Stomach (tissue), 4 donors: Measurements from ENCODE around the gene IFNA1.
A peak's percentile ranks its signal among the peaks of the same experiment; 100 is the strongest.

Source experiments
- POLR2A ChIP-seq, 4 donors: fragments of 450-650 bp; IDR thresholded peaks; one replicate each; pipeline ENCODE4 v1.6.1; 2016; ENCODE audit warnings: antibody characterized with exemption in 4 of 4, control low read depth in 2 of 4, mild to moderate bottlenecking in 1 of 4, moderate library complexity in 1 of 4
- TF ChIP-seq, protein P1 (sequence below), 7 experiments: fragments of 450-650 bp in 4 of 7; fragments of 200-600 bp in 3 of 7; sonication (generic) in 3 of 7; IDR thresholded peaks; one replicate each; pipeline ENCODE4 v1.5.1; 2016 to 2019; ENCODE audit warnings: antibody characterized with exemption in 7 of 7, control low read depth in 2 of 7, mild to moderate bottlenecking in 1 of 7

DNA sequence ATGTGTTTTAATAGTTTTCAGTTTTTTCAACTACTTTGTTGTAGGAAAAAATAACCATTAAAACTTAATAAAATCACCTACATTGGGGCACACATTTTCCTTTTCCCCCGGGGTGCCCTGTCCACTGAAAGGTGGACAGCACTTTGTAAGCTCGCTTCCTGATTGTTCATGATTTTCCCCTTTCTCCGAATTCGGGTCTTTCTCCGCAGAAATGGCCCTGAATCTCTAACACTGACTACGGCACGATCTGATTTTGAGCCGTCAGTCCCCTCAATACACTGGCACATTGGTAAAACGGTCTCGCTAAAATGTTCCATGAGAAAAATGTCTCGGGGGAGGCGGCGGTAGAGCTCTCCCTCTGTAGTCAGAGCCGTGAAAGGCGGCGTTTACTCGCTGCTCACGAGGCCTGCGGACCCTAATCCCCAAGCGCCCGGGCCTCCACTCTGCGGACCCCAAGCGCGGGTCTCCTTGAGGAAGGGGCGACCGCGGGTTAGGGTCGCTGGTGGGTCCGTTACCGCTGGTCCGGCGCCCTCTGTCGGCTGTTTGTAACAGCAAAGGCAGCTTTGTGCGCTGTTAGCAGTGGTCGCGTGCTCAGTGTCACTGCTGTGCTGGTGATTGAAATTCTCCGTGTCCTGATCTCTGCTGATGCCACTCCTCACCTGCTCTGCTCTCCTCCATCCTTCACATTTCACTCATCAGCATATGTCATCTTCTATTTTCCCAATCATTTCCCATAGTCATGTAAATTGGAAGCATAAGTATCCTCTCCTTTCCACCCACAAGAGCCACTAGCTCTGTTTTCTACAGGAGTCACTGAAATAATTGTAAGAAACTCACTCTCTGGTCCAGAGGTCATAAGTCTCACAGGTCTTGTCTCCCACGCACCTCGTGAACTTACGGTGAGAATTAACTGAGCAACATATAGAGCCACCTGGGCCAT is 44.2 kb upstream of the IFNA1 start:
- TF ChIP-seq, protein P1, sequence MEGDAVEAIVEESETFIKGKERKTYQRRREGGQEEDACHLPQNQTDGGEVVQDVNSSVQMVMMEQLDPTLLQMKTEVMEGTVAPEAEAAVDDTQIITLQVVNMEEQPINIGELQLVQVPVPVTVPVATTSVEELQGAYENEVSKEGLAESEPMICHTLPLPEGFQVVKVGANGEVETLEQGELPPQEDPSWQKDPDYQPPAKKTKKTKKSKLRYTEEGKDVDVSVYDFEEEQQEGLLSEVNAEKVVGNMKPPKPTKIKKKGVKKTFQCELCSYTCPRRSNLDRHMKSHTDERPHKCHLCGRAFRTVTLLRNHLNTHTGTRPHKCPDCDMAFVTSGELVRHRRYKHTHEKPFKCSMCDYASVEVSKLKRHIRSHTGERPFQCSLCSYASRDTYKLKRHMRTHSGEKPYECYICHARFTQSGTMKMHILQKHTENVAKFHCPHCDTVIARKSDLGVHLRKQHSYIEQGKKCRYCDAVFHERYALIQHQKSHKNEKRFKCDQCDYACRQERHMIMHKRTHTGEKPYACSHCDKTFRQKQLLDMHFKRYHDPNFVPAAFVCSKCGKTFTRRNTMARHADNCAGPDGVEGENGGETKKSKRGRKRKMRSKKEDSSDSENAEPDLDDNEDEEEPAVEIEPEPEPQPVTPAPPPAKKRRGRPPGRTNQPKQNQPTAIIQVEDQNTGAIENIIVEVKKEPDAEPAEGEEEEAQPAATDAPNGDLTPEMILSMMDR (IDR thresholded peaks at IDR 0.05): peak in 5 of 7 experiments; percentile 42 to 68 (median 65)
- no peak for TF ChIP-seq POLR2A (IDR thresholded peaks at IDR 0.05)
